RPMI7951 (cell line): ENCODE measurements around the gene LMO7. TPM values are rescaled to one million over a fixed set of nuclear protein-coding genes. Genes with fewer than 3 reads are reported as not detected.
A peak's percentile ranks its signal among the peaks of the same experiment; 100 is the strongest.

Experiments
- DNase-seq: peaks from one replicate; pipeline ENCODE4 v3.0.0-alpha.2; 2012; ENCODE audit warnings: low read depth
- total RNA-seq: library from RNA; depleted of rRNA; stranded (reverse); fragments of >200 nt; shearing (Covaris generic); gene quantifications from 2 replicates; pipeline ENCODE4 v1.2.3, GENCODE V29; 2014

LMO7 gene
- total RNA-seq, 1 experiment from 2014 or later, result 92.4 TPM

- no peak for DNase-seq
Observed at GRCh38 chr13:75801388-75801945, 165.3 kb downstream of the LMO7 start.

GRCh38 chr13:75802161-75802560 is 166.0 kb downstream of the LMO7 start:
- DNase-seq, result no peak

GRCh38 chr13:75803164-75803611 is 167.1 kb downstream of the LMO7 start:
- DNase-seq, result no peak

- DNase-seq, result no peak
Observed at GRCh38 chr13:75804054-75804453, 167.9 kb downstream of the LMO7 start.

- DNase-seq, result no peak
Observed at GRCh38 chr13:75804605-75805004, 168.5 kb downstream of the LMO7 start.

- DNase-seq, result no peak
Observed at GRCh38 chr13:75806117-75806516, 170.0 kb downstream of the LMO7 start.

- DNase-seq, result no peak
Observed at GRCh38 chr13:75811361-75811760, 175.2 kb downstream of the LMO7 start.

- DNase-seq, result no peak
Observed at GRCh38 chr13:75811841-75812240, 175.7 kb downstream of the LMO7 start.

GRCh38 chr13:75812751-75813181 is 176.6 kb downstream of the LMO7 start:
- DNase-seq, result no peak

- no peak for DNase-seq
Observed at GRCh38 chr13:75813323-75813722, 177.2 kb downstream of the LMO7 start.

- no peak for DNase-seq
Observed at GRCh38 chr13:75818179-75818967, 182.2 kb downstream of the LMO7 start.

GRCh38 chr13:75818968-75819225 is 182.8 kb downstream of the LMO7 start:
- no peak for DNase-seq

- DNase-seq, result no peak
Observed at GRCh38 chr13:75825161-75825560, 189.0 kb downstream of the LMO7 start.

- DNase-seq, result no peak
Observed at GRCh38 chr13:75825594-75825993, 189.5 kb downstream of the LMO7 start.

- no peak for DNase-seq
Observed at GRCh38 chr13:75826391-75826790, 190.3 kb downstream of the LMO7 start.

GRCh38 chr13:75829830-75830229 is 193.7 kb downstream of the LMO7 start:
- no peak for DNase-seq

GRCh38 chr13:75830842-75831241 is 194.7 kb downstream of the LMO7 start:
- peak; percentile 68 for DNase-seq

GRCh38 chr13:75831389-75831788 is 195.3 kb downstream of the LMO7 start:
- no peak for DNase-seq

GRCh38 chr13:75832812-75833211 is 196.7 kb downstream of the LMO7 start:
- no peak for DNase-seq

- no peak for DNase-seq
Observed at GRCh38 chr13:75836441-75836840, 200.3 kb downstream of the LMO7 start.

- no peak for DNase-seq
Observed at GRCh38 chr13:75838366-75839005, 202.4 kb downstream of the LMO7 start.

GRCh38 chr13:75839406-75839805 is 203.3 kb downstream of the LMO7 start:
- no peak for DNase-seq

- DNase-seq, result no peak
Observed at GRCh38 chr13:75841905-75842304, 205.8 kb downstream of the LMO7 start.
